ENCODE results near the gene SMAD7. TPM values are rescaled to one million over a fixed set of nuclear protein-coding genes. Genes with fewer than 3 reads are reported as not detected.
A peak's percentile ranks its signal among the peaks of the same experiment; 100 is the strongest.

SMAD7 gene
- total RNA-seq, 1 donor from 2014 or later: 42.4 TPM

GRCh38 chr18:48963586-48964470 is 13.1 kb upstream of the SMAD7 start:
- no peak for DNase-seq (ENCODE audit: low spot score)
- intact Hi-C loops (cut with DNase I): no loop called here

- DNase-seq (ENCODE audit: low spot score): no peak
- intact Hi-C loops (cut with DNase I): no loop called here
These were observed 12.3 kb upstream of the SMAD7 start for GRCh38 chr18:48962994-48963561.

- no peak for DNase-seq (ENCODE audit: low spot score)
- intact Hi-C loops (cut with DNase I): no loop called here
These were observed 11.7 kb upstream of the SMAD7 start for GRCh38 chr18:48962252-48962993.

GRCh38 chr18:48961547-48961946 is 10.8 kb upstream of the SMAD7 start:
- intact Hi-C loops (cut with DNase I): no loop called here

GRCh38 chr18:48959921-48960920 is 9.5 kb upstream of the SMAD7 start:
- DNase-seq (ENCODE audit: low spot score): no peak
- intact Hi-C loops (cut with DNase I): loop anchor here (10.0 kb wide), 2 partner anchors 215 to 245 kb away; no protein-coding TSS in a partner anchor

More at GRCh38 chr18:48961547-48961946, 10.8 kb upstream of the SMAD7 start:
- no peak for DNase-seq (ENCODE audit: low spot score)

- intact Hi-C loops (cut with DNase I): loop anchor here (10.0 kb wide), 2 partner anchors 215 to 245 kb away; no protein-coding TSS in a partner anchor
- DNase-seq (ENCODE audit: low spot score): no peak
These were observed 8.8 kb upstream of the SMAD7 start for GRCh38 chr18:48959551-48959920.

- intact Hi-C loops (cut with DNase I): loop anchor here (10.0 kb wide), 2 partner anchors 216 to 244 kb away; no protein-coding TSS in a partner anchor
- DNase-seq (ENCODE audit: low spot score): no peak
These were observed 8.2 kb upstream of the SMAD7 start for GRCh38 chr18:48958951-48959350.

GRCh38 chr18:48957616-48958015 is 6.9 kb upstream of the SMAD7 start:
- intact Hi-C loops (cut with DNase I): loop anchor here (2.0 to 10.0 kb wide), 3 partner anchors 19 to 243 kb away; no protein-coding TSS in a partner anchor
- DNase-seq (ENCODE audit: low spot score): no peak

- no peak for DNase-seq (ENCODE audit: low spot score)
- intact Hi-C loops (cut with DNase I): loop anchor here (2.0 to 10.0 kb wide), 3 partner anchors 20 to 242 kb away; no protein-coding TSS in a partner anchor
These were observed 6.4 kb upstream of the SMAD7 start for GRCh38 chr18:48957136-48957535.

- intact Hi-C loops (cut with DNase I): loop anchor here (2.0 to 10.0 kb wide), 3 partner anchors 20 to 242 kb away; no protein-coding TSS in a partner anchor
- no peak for DNase-seq (ENCODE audit: low spot score)
These were observed 5.6 kb upstream of the SMAD7 start for GRCh38 chr18:48956356-48956755.

GRCh38 chr18:48955830-48956261 is 5.1 kb upstream of the SMAD7 start:
- intact Hi-C loops (cut with DNase I): loop anchor here (2.0 to 10.0 kb wide), 3 partner anchors 21 to 241 kb away; no protein-coding TSS in a partner anchor

GRCh38 chr18:48954886-48955819 is 4.4 kb upstream of the SMAD7 start:
- DNase-seq (ENCODE audit: low spot score): no peak
- intact Hi-C loops (cut with DNase I): loop anchor here (5.0 to 10.0 kb wide), 3 partner anchors 220 to 857 kb away; partner anchors contain the start of gene ACAA2

More at GRCh38 chr18:48955830-48956261, 5.1 kb upstream of the SMAD7 start:
- peak; percentile 87 for DNase-seq (ENCODE audit: low spot score)

- intact Hi-C loops (cut with DNase I): loop anchor here (5.0 to 10.0 kb wide), 3 partner anchors 222 to 859 kb away; partner anchors contain the start of gene ACAA2
- DNase-seq (ENCODE audit: low spot score): no peak
These were observed 2.4 kb upstream of the SMAD7 start for GRCh38 chr18:48953104-48953706.

- DNase-seq (ENCODE audit: low spot score): peak; percentile 88
- intact Hi-C loops (cut with DNase I): loop anchor here (1.0 to 10.0 kb wide), 4 partner anchors 171 to 860 kb away; partner anchors contain the start of gene ACAA2
These were observed 1.7 kb upstream of the SMAD7 start for GRCh38 chr18:48952287-48953103.

GRCh38 chr18:48951448-48952286 is 902 bp upstream of the SMAD7 start:
- peak; percentile 92 for DNase-seq (ENCODE audit: low spot score)
- intact Hi-C loops (cut with DNase I): loop anchor here (1.0 to 10.0 kb wide), 4 partner anchors 170 to 861 kb away; partner anchors contain the start of gene ACAA2
